HEK293 (cell line): Measurements from ENCODE around the gene CEP85L.

Experiments used
- PRDM1 ChIP-seq: fragments of 450-650 bp; formaldehyde crosslinking; IDR thresholded peaks from 2 replicates; pipeline ENCODE4; 2016; ENCODE audit warnings: missing biosample characterization, missing genetic modification characterization
- ZBTB17 ChIP-seq: fragments of 450-650 bp; formaldehyde crosslinking; IDR thresholded peaks from 2 replicates; pipeline ENCODE4 v1.5.1; 2016; ENCODE audit warnings: missing biosample characterization, missing genetic modification characterization
- ZBTB7A ChIP-seq: fragments of 450-650 bp; formaldehyde crosslinking; IDR thresholded peaks from 2 replicates; pipeline ENCODE4 v1.5.1; 2016; ENCODE audit warnings: low read depth, missing biosample characterization, missing genetic modification characterization
- ZNF211 ChIP-seq: fragments of 450-650 bp; formaldehyde crosslinking; IDR thresholded peaks from 2 replicates; pipeline ENCODE4 v1.5.1; 2016; ENCODE audit warnings: low read depth, missing biosample characterization, missing genetic modification characterization
- TF ChIP-seq, protein P1 (sequence below): fragments of 450-650 bp; formaldehyde crosslinking; IDR thresholded peaks from 2 replicates; pipeline ENCODE4 v1.5.1; 2016; ENCODE audit warnings: missing biosample characterization, missing genetic modification characterization
- TF ChIP-seq, protein P2 (sequence below): fragments of 450-650 bp; formaldehyde crosslinking; IDR thresholded peaks from 2 replicates; pipeline ENCODE4 v1.5.1; 2016; ENCODE audit warnings: missing biosample characterization, missing genetic modification characterization

DNA sequence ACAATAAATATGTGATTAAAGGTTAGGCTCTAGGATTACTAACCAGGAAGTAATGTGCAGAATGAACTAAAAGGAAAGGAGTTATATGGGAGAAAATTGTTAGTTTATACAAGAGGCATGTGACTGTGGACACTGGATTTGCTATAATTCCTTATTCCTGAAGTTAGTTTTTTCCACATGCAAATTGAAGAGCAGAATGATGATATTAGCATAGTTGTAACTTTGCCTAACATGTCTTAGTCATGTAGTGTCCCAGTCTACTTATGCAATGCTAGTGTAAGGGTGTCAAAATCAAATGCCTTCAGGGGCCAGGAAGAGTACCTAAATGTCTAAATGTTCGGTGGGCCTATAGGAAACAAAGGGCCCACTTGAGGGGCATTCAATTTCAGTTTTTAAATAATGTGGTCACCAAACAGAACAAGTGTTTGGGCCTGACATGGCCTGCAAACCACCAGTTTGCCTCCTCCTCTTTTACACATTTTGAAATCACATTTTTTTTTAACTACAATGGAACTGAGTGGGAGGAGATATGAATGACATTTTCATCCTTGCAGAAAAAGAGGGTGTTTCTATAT, 28.0 kb upstream of the CEP85L start:
- TF ChIP-seq, protein P1, sequence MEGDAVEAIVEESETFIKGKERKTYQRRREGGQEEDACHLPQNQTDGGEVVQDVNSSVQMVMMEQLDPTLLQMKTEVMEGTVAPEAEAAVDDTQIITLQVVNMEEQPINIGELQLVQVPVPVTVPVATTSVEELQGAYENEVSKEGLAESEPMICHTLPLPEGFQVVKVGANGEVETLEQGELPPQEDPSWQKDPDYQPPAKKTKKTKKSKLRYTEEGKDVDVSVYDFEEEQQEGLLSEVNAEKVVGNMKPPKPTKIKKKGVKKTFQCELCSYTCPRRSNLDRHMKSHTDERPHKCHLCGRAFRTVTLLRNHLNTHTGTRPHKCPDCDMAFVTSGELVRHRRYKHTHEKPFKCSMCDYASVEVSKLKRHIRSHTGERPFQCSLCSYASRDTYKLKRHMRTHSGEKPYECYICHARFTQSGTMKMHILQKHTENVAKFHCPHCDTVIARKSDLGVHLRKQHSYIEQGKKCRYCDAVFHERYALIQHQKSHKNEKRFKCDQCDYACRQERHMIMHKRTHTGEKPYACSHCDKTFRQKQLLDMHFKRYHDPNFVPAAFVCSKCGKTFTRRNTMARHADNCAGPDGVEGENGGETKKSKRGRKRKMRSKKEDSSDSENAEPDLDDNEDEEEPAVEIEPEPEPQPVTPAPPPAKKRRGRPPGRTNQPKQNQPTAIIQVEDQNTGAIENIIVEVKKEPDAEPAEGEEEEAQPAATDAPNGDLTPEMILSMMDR (tag by site-specific recombination) = no peak
- TF ChIP-seq ZBTB7A (tag by site-specific recombination) (no peak), ZNF211 (tag by site-specific recombination) (no peak), ZBTB17 (tag by site-specific recombination) (no peak), PRDM1 (tag by site-specific recombination) (no peak)
- TF ChIP-seq, protein P2, sequence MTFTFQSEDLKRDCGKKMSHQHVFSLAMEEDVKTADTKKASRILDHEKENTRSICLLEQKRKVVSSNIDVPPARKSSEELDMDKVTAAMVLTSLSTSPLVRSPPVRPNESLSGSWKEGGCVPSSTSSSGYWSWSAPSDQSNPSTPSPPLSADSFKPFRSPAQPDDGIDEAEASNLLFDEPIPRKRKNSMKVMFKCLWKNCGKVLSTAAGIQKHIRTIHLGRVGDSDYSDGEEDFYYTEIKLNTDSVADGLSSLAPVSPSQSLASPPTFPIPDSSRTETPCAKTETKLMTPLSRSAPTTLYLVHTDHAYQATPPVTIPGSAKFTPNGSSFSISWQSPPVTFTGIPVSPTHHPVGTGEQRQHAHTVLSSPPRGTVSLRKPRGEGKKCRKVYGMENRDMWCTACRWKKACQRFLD (tag by site-specific recombination) = no peak
